K562 (cell line): ENCODE results near the gene OR7D2.

ENCODE experiments used
- BHLHE40 ChIP-seq: IDR thresholded peaks from 2 replicates; pipeline ENCODE4 v1.6.1; 2011; ENCODE audit warnings: low read length, improper control_type of control experiment
- CGGBP1 ChIP-seq: fragments of 250-450 bp; sonication (Bioruptor Pico); IDR thresholded peaks from 2 replicates; pipeline ENCODE4 v1.9.0; 2021; ENCODE audit warnings: mild to moderate bottlenecking
- E2F5 ChIP-seq: sonication (generic); formaldehyde crosslinking; IDR thresholded peaks from 2 replicates; pipeline ENCODE4 v1.8.0; 2022; ENCODE audit warnings: mild to moderate bottlenecking, missing genetic modification reagents
- EZH2 ChIP-seq: IDR thresholded peaks from 2 replicates; pipeline ENCODE4 v1.6.1; 2012; ENCODE audit warnings: low read depth, mild to moderate bottlenecking, inconsistent platforms, low read length, borderline replicate concordance
- GTF2F1 ChIP-seq: IDR thresholded peaks from 2 replicates; pipeline ENCODE4 v1.6.1; 2011; ENCODE audit warnings: low read depth, low read length, improper control_type of control experiment
- NFE2L1 ChIP-seq: fragments of 450-650 bp; IDR thresholded peaks from 2 replicates; pipeline ENCODE4 v1.6.1; 2016; ENCODE audit warnings: missing genetic modification characterization, low read depth, mild to moderate bottlenecking, missing compliant biosample characterization, moderate library complexity, borderline replicate concordance
- POLR2AphosphoS5 ChIP-seq: IDR thresholded peaks from 2 replicates; pipeline ENCODE4 v1.6.1; 2011; ENCODE audit warnings: mild to moderate bottlenecking, low read depth, low read length, moderate library complexity; ENCODE audit not compliant: control insufficient read depth, insufficient read depth
- RBFOX2 ChIP-seq: fragments of 200-400 bp; formaldehyde crosslinking; IDR thresholded peaks from 2 replicates; pipeline ENCODE4 v1.6.1; 2017; ENCODE audit warnings: low read depth, mild to moderate bottlenecking, low read length, moderate library complexity
- SIN3A ChIP-seq, 2 experiments: fragments of 150-350 bp in 1 of 2; IDR thresholded peaks; 2 replicates each; pipeline ENCODE4 v1.6.1; 2011 to 2016; ENCODE audit warnings: borderline replicate concordance in 2 of 2, low read depth in 2 of 2, low read length in 2 of 2, mild to moderate bottlenecking in 2 of 2, moderate library complexity in 2 of 2; ENCODE audit not compliant: control insufficient read depth in 1 of 2
- SIX5 ChIP-seq, 2 experiments: IDR thresholded peaks; 2 replicates each; pipeline ENCODE4 v1.6.1; 2011; ENCODE audit warnings: low read length in 2 of 2, borderline replicate concordance in 1 of 2, low read depth in 1 of 2, mild to moderate bottlenecking in 1 of 2, moderate library complexity in 1 of 2; ENCODE audit not compliant: insufficient read depth in 1 of 2
- ZBTB9 ChIP-seq: fragments of 450-650 bp; formaldehyde crosslinking; IDR thresholded peaks from 2 replicates; pipeline ENCODE4 v1.4.0; 2020; ENCODE audit warnings: mild to moderate bottlenecking, moderate library complexity
- ZFP1 ChIP-seq: fragments of 450-650 bp; formaldehyde crosslinking; IDR thresholded peaks from 2 replicates; pipeline ENCODE4 v1.4.0; 2020; ENCODE audit warnings: mild to moderate bottlenecking, mixed read lengths

GRCh38 chr19:9178901-9179300 is at the start of gene OR7D2:
- TF ChIP-seq SIN3A (IDR thresholded peaks at IDR 0.05; ENCODE audit: borderline replicate concordance in 2 of 2, control insufficient read depth in 1 of 2, low read depth in 2 of 2, low read length in 2 of 2): no peak
- no peak for TF ChIP-seq CGGBP1 (CRISPR knock-in tag)
- no peak for TF ChIP-seq BHLHE40
- TF ChIP-seq NFE2L1: no peak
- no peak for TF ChIP-seq GTF2F1
- no peak for TF ChIP-seq EZH2
- TF ChIP-seq ZBTB9 (CRISPR knock-in tag): no peak
- TF ChIP-seq RBFOX2: no peak
- TF ChIP-seq SIX5 (IDR thresholded peaks at IDR 0.05; ENCODE audit: borderline replicate concordance in 1 of 2, insufficient read depth in 1 of 2, low read depth in 1 of 2, low read length in 2 of 2): no peak
- no peak for TF ChIP-seq ZFP1
- no peak for TF ChIP-seq E2F5 (CRISPR knock-in tag)
- no peak for TF ChIP-seq POLR2AphosphoS5
